NCI-H2081 treated with DMSO at 0.1 percent for 48 hours (cell line): ENCODE results near the gene BTF3L4.
"Not testable (repeated sequence)": the region's sequence is repeated elsewhere in the genome, so short reads cannot be mapped to it uniquely, and the experiment has no call there.

Experiments
- DNase-seq: peaks from one replicate; lab custom pipeline; 2025; lab: John Stamatoyannopoulos, UW

BTF3L4 gene

GRCh38 chr1:52056163-52056936 is at the start of gene BTF3L4:
TSS of gene BTF3L4 (plus strand) at chr1:52056295. CDS start at chr1:52059848, 3,553 bp downstream.
- DNase-seq = peak; percentile 89

- DNase-seq = no peak
These were observed 48.7 kb upstream of the BTF3L4 start for GRCh38 chr1:52007215-52008002.

DNA sequence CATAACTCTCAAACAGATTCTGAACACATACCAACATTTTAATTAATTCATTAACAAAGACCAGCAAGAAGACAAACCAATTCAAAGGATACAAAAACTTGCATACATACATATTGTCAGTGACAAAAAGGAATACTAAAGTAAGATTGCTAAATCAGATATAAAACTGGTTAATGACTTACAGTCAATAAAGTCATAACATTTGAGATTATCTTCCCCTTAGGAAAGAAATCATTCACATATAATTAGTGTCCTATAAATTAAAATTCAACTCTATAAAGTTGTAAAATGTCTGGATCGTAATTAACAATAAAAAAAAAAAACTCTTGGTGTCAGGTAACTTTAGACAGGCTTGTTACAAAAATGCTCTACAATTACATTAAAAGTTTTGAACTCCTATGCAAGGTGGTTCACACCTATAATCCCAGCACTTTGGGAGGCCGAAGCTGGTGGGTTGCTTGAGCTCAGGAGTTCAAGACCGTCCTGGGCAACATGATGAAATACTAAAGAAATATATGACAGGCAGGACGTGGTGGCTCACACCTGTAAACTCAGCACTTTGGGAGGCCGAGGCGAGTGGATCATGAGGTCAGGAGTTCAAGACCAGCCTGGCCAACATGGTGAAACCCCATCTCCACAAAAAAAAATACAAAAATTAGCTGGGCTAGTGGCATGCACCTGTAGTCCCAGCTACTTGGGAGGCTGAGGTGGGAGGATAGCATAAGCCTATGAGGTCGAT is 47.9 kb upstream of the BTF3L4 start:
- no peak for DNase-seq

DNA sequence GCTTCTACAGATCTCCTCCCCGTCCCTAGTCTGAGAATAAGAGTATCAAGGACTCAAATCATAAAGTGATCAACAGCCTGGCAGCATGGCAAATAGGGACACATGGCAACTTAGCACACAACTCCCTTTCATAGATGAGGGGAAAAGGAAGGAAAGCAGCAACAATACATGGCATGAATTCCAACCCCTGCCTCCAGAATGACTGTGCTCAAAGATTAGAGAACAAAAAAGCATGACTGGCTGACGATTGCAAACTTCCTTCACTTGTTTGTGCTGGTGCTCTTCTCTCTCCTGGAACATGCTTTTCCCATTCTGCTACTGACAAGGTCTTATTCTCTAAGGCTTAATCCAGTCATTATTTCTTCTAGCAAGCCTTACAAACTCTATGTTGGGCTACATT is 34.0 kb upstream of the BTF3L4 start:
- no peak for DNase-seq

- no peak for DNase-seq
These were observed 29.8 kb upstream of the BTF3L4 start for GRCh38 chr1:52026278-52026677.

DNA sequence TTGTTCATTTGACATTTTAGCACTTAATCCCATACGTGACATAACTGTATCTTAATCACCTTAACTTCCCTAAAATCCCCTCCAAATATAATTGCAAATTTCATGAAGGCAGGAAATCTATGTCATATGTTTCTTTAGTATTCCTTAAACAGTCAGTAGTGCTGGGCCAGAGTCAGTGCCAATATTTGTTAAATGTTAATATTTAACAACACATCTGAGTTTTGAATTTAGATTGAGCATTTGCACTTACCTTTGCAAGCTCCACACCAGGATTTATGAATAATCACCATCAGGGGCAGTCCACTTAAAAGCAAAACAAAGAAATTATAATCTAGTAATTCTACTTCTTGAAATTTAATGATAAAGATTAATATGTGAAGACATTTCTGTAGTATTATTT is 27.8 kb upstream of the BTF3L4 start:
- DNase-seq = no peak

DNA sequence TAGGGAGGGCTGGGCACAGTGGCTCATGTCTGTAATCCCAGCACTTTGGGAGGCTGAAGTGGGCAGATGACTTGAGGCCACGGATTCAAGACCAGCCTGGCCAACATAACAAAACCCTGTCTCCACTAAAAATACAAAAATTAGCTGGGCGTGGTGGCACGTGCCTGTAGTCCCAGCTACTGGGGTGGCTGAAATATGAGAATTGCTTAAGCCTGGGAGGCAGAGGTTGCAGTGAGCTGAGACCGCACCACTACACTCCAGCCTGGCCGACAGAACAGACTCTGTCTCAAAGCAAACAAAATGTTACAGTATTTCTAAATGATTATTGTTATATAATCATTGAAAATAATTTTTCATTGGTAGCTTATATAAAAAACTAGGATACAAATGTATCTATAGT is 27.3 kb upstream of the BTF3L4 start:
- DNase-seq = not testable (repeated sequence)

DNA sequence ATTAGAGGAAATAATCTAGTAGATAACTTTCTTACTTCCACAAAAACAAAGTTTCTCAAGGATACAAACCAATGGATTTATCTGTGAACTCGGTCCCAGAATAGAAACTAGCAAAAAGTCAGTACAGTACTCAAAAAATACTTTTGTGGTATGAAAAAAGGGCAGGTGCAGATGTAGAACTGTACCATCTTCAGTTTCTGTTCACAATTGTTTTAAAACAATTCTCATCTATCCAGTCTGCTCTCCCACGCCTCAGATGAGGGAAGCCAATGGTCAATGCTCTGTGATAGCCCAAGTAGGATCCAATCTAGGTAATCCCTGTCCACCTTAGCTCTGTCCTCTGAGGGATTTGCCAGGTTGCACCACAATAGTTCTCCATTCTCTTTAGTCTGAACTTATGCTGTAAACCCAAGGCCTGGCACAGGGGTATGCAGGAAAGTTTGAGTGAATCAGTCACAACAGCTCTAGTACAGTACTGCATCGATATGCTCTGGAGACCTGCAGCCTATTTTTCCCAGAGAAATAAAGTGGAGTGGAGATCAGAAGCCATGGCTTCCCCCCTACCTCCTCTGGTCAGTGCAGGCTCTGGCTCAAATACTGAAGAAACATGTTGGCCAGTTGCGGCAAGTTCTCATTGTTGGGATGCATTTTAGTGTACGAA is 23.8 kb upstream of the BTF3L4 start:
- DNase-seq = no peak

GRCh38 chr1:52032785-52033131 is 23.3 kb upstream of the BTF3L4 start:
- DNase-seq = no peak

DNA sequence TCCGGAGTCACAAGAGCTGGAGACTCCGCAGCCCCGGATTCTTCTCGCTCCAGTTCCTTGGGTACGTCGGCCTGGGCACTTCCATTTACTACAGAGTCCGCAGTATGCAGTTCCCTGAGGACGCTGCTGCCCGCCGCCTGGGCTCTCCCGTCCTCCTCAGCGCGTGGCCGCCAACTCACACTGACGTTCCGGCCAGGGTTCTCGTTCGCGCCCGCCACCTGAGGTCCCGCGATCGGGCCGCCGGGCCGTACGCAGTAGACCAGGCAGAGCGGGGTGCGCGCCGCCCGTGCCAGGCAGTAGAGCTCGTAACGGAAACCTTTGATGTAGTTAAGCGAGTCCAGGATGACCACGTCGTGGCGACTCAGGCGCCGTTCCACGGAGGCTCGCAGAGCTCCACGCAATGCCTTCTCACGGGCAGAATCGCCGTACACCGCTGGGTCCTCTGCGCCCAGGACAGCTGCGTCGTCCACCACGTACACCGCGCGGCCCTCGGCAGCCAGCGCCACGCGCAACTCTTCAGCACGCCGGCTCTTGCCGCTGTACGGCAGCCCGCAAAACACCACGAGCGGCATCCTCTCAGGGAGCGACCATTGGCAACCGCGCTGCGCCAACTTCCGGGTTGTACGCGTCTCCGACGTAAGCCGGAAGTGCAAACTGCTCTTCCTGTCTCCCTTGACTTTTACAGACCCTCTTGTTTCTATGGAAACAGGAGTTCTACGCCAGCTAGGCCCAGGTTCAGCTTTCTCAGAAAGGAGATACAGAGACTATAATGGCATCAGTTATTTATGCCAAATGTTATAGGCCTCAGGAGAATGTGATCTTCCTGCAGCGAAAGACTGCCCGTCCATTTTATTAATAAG is 22.7 kb upstream of the BTF3L4 start, which contains the start of gene KTI12:
TSS of gene KTI12 (minus strand) at position 621 of the 860 bp plus-strand sequence. CDS start at position 572, 49 bp downstream.
- DNase-seq = peak; percentile 45

GRCh38 chr1:52034050-52034384 is 22.1 kb upstream of the BTF3L4 start:
- DNase-seq = no peak

GRCh38 chr1:52037402-52037814 is 18.7 kb upstream of the BTF3L4 start:
- no peak for DNase-seq

DNA sequence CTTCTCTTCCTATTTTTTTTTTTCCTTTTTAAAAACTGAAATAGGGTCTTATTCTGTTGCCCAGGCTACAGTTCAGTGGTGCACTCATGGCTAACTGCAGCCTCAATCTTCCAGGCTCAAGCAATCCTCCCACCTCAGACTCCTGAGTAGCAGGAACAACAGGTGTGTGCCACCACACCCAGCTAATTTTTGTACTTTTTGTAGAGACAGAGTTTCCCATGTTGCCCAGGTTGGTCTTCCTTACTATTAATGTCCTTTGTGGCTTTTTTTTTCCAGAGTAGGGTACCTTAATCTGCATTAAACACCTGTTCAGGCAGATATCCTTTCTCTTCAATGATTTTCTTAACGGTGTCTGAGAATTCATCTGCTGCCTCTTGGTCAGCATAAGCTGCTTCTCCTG is 18.2 kb upstream of the BTF3L4 start:
- no peak for DNase-seq

GRCh38 chr1:52041551-52042185 is 14.4 kb upstream of the BTF3L4 start:
- DNase-seq = no peak

DNA sequence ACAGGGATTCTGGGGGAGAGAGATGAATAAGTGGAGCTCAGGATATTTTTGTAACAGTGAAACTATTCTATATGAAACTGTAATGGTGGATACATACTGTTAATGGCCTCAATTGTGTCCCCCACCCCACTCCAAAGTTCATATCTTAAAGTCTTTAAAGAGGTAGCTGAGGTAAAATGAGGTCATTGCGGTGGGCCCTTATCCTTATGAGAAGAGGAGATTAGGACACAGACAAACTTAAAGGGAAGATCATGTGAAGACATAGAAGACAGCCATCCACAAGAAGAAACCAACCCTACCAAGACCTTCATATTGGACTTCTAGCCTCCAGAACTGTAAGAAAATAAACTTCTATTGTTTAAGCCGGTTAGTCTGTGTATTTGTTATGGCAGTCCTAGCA is 10.9 kb upstream of the BTF3L4 start:
- no peak for DNase-seq

DNA sequence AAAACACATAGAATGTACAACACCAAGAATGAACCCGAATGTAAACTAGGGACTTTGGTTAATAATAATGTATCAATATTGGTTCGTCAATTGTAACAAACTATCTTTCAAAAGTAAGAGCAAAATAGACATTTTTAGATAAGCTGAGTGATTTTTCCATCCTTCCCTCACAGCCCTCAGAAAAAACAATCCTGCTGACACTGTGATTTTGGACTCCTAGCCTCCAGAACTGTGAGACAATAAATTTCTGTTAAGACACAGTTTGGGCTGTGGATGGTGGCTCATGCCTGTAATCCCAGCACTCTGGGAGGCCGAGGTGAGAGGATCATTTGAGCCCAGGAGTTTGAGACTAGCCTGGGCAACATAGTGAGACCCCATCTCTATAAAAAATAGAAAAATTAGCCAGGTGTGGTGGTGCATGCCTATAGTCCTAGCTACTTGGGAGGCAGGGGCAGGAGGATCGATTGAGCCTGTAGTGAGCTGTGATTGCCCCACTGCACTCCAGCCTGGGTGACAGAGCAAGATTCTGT is 10.4 kb upstream of the BTF3L4 start:
- not testable (repeated sequence) for DNase-seq

DNA sequence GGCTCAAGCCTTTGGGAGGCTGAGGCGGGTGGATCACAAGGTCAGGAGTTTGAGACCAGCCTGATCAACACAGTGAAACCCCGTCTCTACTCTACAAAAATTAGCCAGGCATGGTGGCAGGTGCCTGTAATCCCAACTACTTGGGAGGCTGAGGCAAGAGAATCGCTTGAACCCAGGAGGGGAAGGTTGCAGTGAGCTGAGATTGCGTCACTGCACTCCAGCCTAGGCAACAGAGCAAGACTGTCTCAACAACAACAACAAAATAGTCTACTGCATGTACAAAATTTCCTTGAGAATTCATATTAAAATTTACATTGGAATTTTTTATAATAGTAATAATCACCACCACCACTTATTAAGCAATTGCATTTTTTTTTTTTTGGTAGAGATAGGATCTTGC is 6.8 kb upstream of the BTF3L4 start:
- not testable (repeated sequence) for DNase-seq

- DNase-seq = no peak
These were observed 2.2 kb upstream of the BTF3L4 start for GRCh38 chr1:52053862-52054261.

DNA sequence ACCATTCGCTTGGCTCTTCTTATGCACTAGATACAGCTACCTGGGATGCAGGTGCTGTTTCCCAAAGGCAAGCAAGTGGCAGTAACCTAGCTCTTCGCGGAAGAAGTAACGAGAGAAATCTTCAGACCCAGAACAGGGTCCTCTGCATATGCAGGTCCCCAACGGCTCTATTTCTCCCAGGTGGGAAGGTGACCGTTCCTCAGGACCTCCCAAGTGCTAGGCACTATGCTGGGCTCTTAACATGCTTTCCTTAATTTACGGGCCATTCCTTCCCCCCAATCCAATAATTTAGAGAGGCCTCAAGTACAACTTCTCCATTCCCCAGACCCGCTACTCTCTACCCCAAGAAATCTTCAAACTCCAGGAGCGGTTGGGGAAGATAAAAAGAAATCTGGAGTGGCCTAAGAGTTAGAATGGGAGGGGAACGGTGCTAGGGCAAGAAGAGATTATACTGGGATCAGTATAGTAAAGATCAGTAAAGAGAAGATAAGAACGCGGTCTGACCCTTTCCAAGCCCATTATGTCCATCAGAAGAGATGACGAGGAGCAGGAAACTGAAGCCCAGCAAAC is 1.5 kb upstream of the BTF3L4 start:
- no peak for DNase-seq
